ENCODE results near the gene TLR8.

DNA sequence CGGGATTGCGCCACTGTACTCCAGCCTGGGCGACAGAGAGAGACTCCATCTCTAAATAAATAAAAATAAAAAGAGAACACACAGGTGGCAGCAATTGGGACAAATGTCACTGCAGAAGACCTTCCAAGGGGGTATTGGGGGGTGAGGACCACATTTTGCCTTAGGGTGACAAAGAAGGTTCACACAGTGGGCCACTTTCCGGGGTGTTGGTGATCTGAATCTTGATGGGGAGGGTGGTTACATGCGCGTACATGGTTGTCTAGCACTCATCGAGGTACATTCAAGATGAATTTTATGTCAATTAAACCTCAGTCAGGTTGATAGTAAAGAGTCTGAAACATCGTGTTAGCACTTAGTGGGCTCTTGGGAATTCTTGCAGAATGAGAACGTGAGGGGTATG, 48.0 kb downstream of the TLR8 start:
- TF ChIP-seq, protein P1, sequence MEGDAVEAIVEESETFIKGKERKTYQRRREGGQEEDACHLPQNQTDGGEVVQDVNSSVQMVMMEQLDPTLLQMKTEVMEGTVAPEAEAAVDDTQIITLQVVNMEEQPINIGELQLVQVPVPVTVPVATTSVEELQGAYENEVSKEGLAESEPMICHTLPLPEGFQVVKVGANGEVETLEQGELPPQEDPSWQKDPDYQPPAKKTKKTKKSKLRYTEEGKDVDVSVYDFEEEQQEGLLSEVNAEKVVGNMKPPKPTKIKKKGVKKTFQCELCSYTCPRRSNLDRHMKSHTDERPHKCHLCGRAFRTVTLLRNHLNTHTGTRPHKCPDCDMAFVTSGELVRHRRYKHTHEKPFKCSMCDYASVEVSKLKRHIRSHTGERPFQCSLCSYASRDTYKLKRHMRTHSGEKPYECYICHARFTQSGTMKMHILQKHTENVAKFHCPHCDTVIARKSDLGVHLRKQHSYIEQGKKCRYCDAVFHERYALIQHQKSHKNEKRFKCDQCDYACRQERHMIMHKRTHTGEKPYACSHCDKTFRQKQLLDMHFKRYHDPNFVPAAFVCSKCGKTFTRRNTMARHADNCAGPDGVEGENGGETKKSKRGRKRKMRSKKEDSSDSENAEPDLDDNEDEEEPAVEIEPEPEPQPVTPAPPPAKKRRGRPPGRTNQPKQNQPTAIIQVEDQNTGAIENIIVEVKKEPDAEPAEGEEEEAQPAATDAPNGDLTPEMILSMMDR (IDR thresholded peaks at IDR 0.05), result no peak
- TF ChIP-seq ZFX (IDR thresholded peaks at IDR 0.05; ENCODE audit: borderline replicate concordance), result no peak
